GM12878 (cell line): ENCODE results near the gene IVD. TPM values are rescaled to one million over a fixed set of nuclear protein-coding genes. Genes with fewer than 3 reads are reported as not detected.

ENCODE experiments used
- ATAC-seq: fragments of 200-7000 bp; cut with Tn5 transposase; 3 replicates; pipeline ENCODE4 v1.9.1; 2020; ENCODE audit warnings: mild to moderate bottlenecking, moderate library complexity
- BruUV-seq: library from RNA; stranded (reverse); fragments of 400-500 nt; replicated peaks from 2 replicates; lab custom pipeline; 2021; lab: Mats Ljungman, UMichigan
- CTCF ChIA-PET: fragments of 300-600 bp; sonication (Branson Sonifier 250); formaldehyde crosslinking; extraction: SDS; loops from one replicate; lab custom pipeline; 2021; ENCODE audit warnings: inconsistent platforms; lab: Yijun Ruan, JAX
- POLR2A ChIA-PET: fragments of 350-600 bp; formaldehyde crosslinking; extraction: SDS; loops from one replicate; lab custom pipeline; 2021; ENCODE audit warnings: inconsistent platforms; lab: Charles Lee
- RAD21 ChIA-PET: fragments of 300-600 bp; sonication (Branson Sonifier 250); formaldehyde crosslinking; loops from one replicate; lab custom pipeline; 2023; ENCODE audit warnings: antibody characterized with exemption; ENCODE audit not compliant: unreplicated experiment; lab: Charles Lee
- SMC1A ChIA-PET: fragments of 300-600 bp; sonication (Branson Sonifier 250); formaldehyde crosslinking; loops from one replicate; lab custom pipeline; 2023; ENCODE audit not compliant: unreplicated experiment, uncharacterized antibody; lab: Charles Lee
- DNase-seq: peaks from one replicate; pipeline ENCODE4 v3.0.0-alpha.2; 2011; ENCODE audit warnings: low read depth, low spot score
- FAIRE-seq: peaks from 3 replicates; lab custom pipeline; 2011; peaks lifted over from hg19 to GRCh38; lab: Jason Lieb, UNC
- H2AFZ ChIP-seq: 2 replicates; pipeline ENCODE4 v1.6.0; 2011; ENCODE audit warnings: low read depth, low read length, control low read depth; ENCODE audit not compliant: control insufficient read depth
- H3K27ac ChIP-seq: 2 replicates; pipeline ENCODE4 v1.5.1; 2011; ENCODE audit warnings: control low read depth; ENCODE audit not compliant: control insufficient read depth, insufficient read depth
- H3K27me3 ChIP-seq, 2 experiments: replicated peaks in 1 of 2; 2 replicates each; pipeline versions ENCODE4 v1.6.0 to v1.6.1; 2011; ENCODE audit warnings: low read length in 1 of 2; ENCODE audit not compliant: control insufficient read depth in 2 of 2, insufficient read depth in 2 of 2
- H3K36me3 ChIP-seq, 2 experiments: 2 replicates each; pipeline ENCODE4 v1.5.1; 2011; ENCODE audit warnings: low read length in 1 of 2; ENCODE audit not compliant: control insufficient read depth in 2 of 2, insufficient read depth in 2 of 2
- H3K4me1 ChIP-seq: 2 replicates; pipeline ENCODE4 v1.6.1; 2011; ENCODE audit warnings: mild to moderate bottlenecking, low read length, moderate library complexity, mixed read lengths; ENCODE audit not compliant: control insufficient read depth, insufficient read depth
- H3K4me2 ChIP-seq: 2 replicates; pipeline ENCODE4 v1.6.0; 2011; ENCODE audit warnings: control low read depth; ENCODE audit not compliant: control insufficient read depth, insufficient read depth
- H3K4me3 ChIP-seq: fragments of 200-600 bp; sonication (generic); 2 replicates; pipeline ENCODE4 v1.5.1; 2016
- H3K79me2 ChIP-seq: 2 replicates; pipeline ENCODE4 v1.6.0; 2011; ENCODE audit warnings: low read length; ENCODE audit not compliant: control insufficient read depth, insufficient read depth
- H3K9ac ChIP-seq: 2 replicates; pipeline ENCODE4 v1.8.0; 2011; ENCODE audit warnings: low read length, control low read depth, mixed read lengths; ENCODE audit not compliant: control insufficient read depth, insufficient read depth
- H3K9me3 ChIP-seq: replicated peaks from 3 replicates; pipeline ENCODE4 v1.5.1; 2011; ENCODE audit warnings: mild to moderate bottlenecking, low read length; ENCODE audit not compliant: control insufficient read depth, insufficient read depth
- H4K20me1 ChIP-seq: 2 replicates; pipeline ENCODE4 v1.6.0; 2011; ENCODE audit not compliant: control insufficient read depth, insufficient read depth
- BRCA1 ChIP-seq: IDR thresholded peaks from 2 replicates; pipeline ENCODE4 v1.6.1; 2011; ENCODE audit warnings: low read depth, low read length, improper control_type of control experiment
- CHD2 ChIP-seq: IDR thresholded peaks from 2 replicates; pipeline ENCODE4 v1.6.1; 2011; ENCODE audit warnings: low read depth, low read length, improper control_type of control experiment, borderline replicate concordance
- JUND ChIP-seq: IDR thresholded peaks from 2 replicates; pipeline ENCODE4 v1.6.1; 2012; ENCODE audit warnings: low read depth, mild to moderate bottlenecking, low read length, improper control_type of control experiment, moderate library complexity
- NR2C2 ChIP-seq: IDR thresholded peaks from 2 replicates; pipeline ENCODE4 v1.6.1; 2011; ENCODE audit warnings: borderline replicate concordance, low read depth; ENCODE audit not compliant: control insufficient read depth, insufficient read length
- PKNOX1 ChIP-seq: fragments of 450-650 bp; IDR thresholded peaks from 2 replicates; pipeline ENCODE4 v1.6.1; 2016; ENCODE audit warnings: mild to moderate bottlenecking
- POLR2A ChIP-seq: IDR thresholded peaks from 2 replicates; pipeline ENCODE4 v1.6.1; 2011; ENCODE audit warnings: low read depth, mild to moderate bottlenecking, low read length
- RAD51 ChIP-seq: fragments of 450-650 bp; IDR thresholded peaks from 2 replicates; pipeline ENCODE4 v1.6.1; 2016; ENCODE audit warnings: moderate library complexity, mild to moderate bottlenecking, inconsistent platforms
- RBBP5 ChIP-seq: fragments of 200-600 bp; sonication (generic); conservative IDR thresholded peaks from 2 replicates; pipeline ENCODE4 v1.6.1; 2016
- RCOR1 ChIP-seq: conservative IDR thresholded peaks from 2 replicates; pipeline ENCODE4 v1.6.1; 2012; ENCODE audit warnings: low read depth, low read length, improper control_type of control experiment
- RELA ChIP-seq: fragments of 450-650 bp; IDR thresholded peaks from 2 replicates; pipeline ENCODE4 v1.8.0; 2014; ENCODE audit warnings: borderline replicate concordance; ENCODE audit not compliant: partially characterized antibody
- REST ChIP-seq: IDR thresholded peaks from 2 replicates; pipeline ENCODE4 v1.6.1; 2012; ENCODE audit warnings: mild to moderate bottlenecking, low read depth, low read length
- SPI1 ChIP-seq: IDR thresholded peaks from 2 replicates; pipeline ENCODE4 v1.6.1; 2011; ENCODE audit warnings: low read depth, mild to moderate bottlenecking, low read length, moderate library complexity, borderline replicate concordance; ENCODE audit not compliant: insufficient read depth
- STAT3 ChIP-seq: IDR thresholded peaks from 2 replicates; pipeline ENCODE4 v1.6.1; 2011; ENCODE audit warnings: low read depth, low read length, improper control_type of control experiment
- WRNIP1 ChIP-seq: IDR thresholded peaks from 2 replicates; pipeline ENCODE4 v1.6.1; 2011; ENCODE audit warnings: low read depth, low read length, improper control_type of control experiment, borderline replicate concordance
- WGBS: methylation state at CpG from one replicate; pipeline ENCODE4 v1.1.6; 2016; ENCODE audit warnings: low lambda C conversion rate; ENCODE audit not compliant: insufficient replicate concordance, insufficient coverage; ENCODE audit errors: missing lambda C conversion rate; 5-methylcytosine and 5-hydroxymethylcytosine counted together
- in situ Hi-C: fragments of 300-500 bp; cut with MboI; formaldehyde crosslinking; loops from 9 replicates; pipeline ENCODE4 v1.14.3; 2018; ENCODE audit warnings: mixed read lengths
- intact Hi-C: fragments of 100-400 bp; cut with micrococcal nuclease; formaldehyde crosslinking; loops from one replicate; pipeline ENCODE4 v1.14.2; 2022; ENCODE audit not compliant: unreplicated experiment
- polyA plus RNA-seq, 11 experiments: library from polyadenylated mRNA; depleted of rRNA in 4 of 11; unstranded in 6 of 11; stranded (reverse) in 5 of 11; fragments of >200 nt; fragmentation: Nextera tagmentation in 4 of 11; fragmentation: Illumina TruSeq in 1 of 11; extraction: Ambion mirVana in 4 of 11; extraction: Trizol in 1 of 11; gene quantifications; 1 replicate in 1 of 11; 2 replicates in 10 of 11; pipeline versions ENCODE4 v1.2.1 to v1.2.3, GENCODE V29; 2011 to 2016; ENCODE audit warnings: inconsistent platforms in 2 of 11, missing spikeins in 2 of 11, low read depth in 1 of 11
- total RNA-seq, 4 experiments: library from RNA; depleted of rRNA in 3 of 4; stranded (reverse); fragments of >200 nt in 3 of 4; fragmentation: Illumina TruSeq in 1 of 4; extraction: Trizol in 1 of 4; gene quantifications; 2 replicates each; pipeline versions ENCODE4 v1.2.1 to v1.2.3, GENCODE V29; 2013 to 2021
- TF ChIP-seq, protein P1 (sequence below): fragments of 450-650 bp; IDR thresholded peaks from 2 replicates; pipeline ENCODE4 v1.6.1; 2016; ENCODE audit warnings: mild to moderate bottlenecking
- TF ChIP-seq, protein P2 (sequence below): IDR thresholded peaks from 2 replicates; pipeline ENCODE4 v1.6.1; 2011; ENCODE audit warnings: low read depth, mild to moderate bottlenecking, low read length, moderate library complexity, borderline replicate concordance; ENCODE audit errors: extremely low read depth

Gene IVD
- total and polyA plus RNA-seq, 10 of the 15 experiments (the other 5 are each of a cell fraction or from before 2014, with no cell fraction given): 5.3 to 59.8 (median 45.7) TPM

DNA sequence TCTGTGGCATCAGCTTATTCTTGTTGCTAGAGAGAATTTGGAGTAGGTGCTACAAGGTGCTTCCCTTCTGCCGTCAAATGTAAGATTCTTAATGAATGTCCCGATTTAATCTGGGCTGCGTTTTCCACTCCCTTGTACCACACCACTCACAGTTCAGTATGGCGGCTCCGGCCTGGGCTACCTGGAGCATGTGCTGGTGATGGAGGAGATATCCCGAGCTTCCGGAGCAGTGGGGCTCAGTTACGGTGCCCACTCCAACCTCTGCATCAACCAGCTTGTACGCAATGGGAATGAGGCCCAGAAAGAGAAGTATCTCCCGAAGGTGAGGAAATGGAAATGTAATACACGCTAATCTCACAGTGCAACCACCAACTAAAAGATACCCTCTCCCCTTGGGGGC lies 4.9 kb downstream of the IVD start:
- Histone ChIP-seq H3K79me2 (peaks cover 14% of the 10 kb centered on the region), H3K4me3 (no peak overlapping the region), H3K9ac (no peak overlapping the region), H3K4me2 (no peak overlapping the region), H3K27ac (no peak overlapping the region), H4K20me1 (no peaks in the 10 kb centered on the region), H3K27me3 (no peaks in the 10 kb centered on the region), H2AFZ (no peak overlapping the region), H3K4me1 (peaks cover 29% of the 10 kb centered on the region), H3K9me3 (no peaks in the 10 kb centered on the region), H3K36me3 (peaks cover 24 to 26% of the 10 kb centered on the region in 2 experiments)
- 96% methylated on average over 11 of the region's 11 CpGs for WGBS
- in situ Hi-C loops: no loop called here
- no peak for DNase-seq
- SMC1A ChIA-PET: interaction anchor here (1.1 kb wide), 1 partner anchor 13 kb away, joined by 4 read pairs; no protein-coding TSS in a partner anchor
- POLR2A ChIA-PET: interaction anchor here (0.8 kb wide), 1 partner anchor 12 kb away, joined by 3 read pairs; no protein-coding TSS in a partner anchor
- FAIRE-seq: no peak
- RAD21 ChIA-PET: interaction anchor here (1.5 kb wide), 1 partner anchor 12 kb away, joined by 4 read pairs; no protein-coding TSS in a partner anchor
- BruUV-seq: no TSS peak
- ATAC-seq: no peak
- intact Hi-C loops: no loop called here
- TF ChIP-seq RELA (no peak), CHD2 (no peak), RCOR1 (no peak), JUND (no peak), STAT3 (no peak), RAD51 (no peak), POLR2A (no peak), PKNOX1 (no peak), SPI1 (no peak), RBBP5 (no peak), WRNIP1 (no peak), BRCA1 (no peak), REST (no peak), NR2C2 (no peak)
- TF ChIP-seq, protein P1, sequence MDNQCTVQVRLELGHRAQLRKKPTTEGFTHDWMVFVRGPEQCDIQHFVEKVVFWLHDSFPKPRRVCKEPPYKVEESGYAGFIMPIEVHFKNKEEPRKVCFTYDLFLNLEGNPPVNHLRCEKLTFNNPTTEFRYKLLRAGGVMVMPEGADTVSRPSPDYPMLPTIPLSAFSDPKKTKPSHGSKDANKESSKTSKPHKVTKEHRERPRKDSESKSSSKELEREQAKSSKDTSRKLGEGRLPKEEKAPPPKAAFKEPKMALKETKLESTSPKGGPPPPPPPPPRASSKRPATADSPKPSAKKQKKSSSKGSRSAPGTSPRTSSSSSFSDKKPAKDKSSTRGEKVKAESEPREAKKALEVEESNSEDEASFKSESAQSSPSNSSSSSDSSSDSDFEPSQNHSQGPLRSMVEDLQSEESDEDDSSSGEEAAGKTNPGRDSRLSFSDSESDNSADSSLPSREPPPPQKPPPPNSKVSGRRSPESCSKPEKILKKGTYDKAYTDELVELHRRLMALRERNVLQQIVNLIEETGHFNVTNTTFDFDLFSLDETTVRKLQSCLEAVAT: no peak
- TF ChIP-seq, protein P2, sequence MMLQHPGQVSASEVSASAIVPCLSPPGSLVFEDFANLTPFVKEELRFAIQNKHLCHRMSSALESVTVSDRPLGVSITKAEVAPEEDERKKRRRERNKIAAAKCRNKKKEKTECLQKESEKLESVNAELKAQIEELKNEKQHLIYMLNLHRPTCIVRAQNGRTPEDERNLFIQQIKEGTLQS: no peak
- CTCF ChIA-PET: interaction anchor here (0.9 to 1.6 kb wide), 4 partner anchors 30 to 72 kb away, joined by 3 to 6 read pairs (median 4); partner anchors contain the start of genes BAHD1 and PHGR1
